CD8-positive, alpha-beta memory T cell (primary cell): ENCODE results near the gene EPRS1. TPM values are rescaled to one million over a fixed set of nuclear protein-coding genes. Genes with fewer than 3 reads are reported as not detected.
"Not testable (repeated sequence)": the region's sequence is repeated elsewhere in the genome, so short reads cannot be mapped to it uniquely, and the experiment has no call there.

Experiments used
- CTCF ChIA-PET: fragments of 350-600 bp; sonication (Branson Sonifier 250); formaldehyde crosslinking; loops from one replicate; lab custom pipeline; 2021; ENCODE audit warnings: antibody characterized with exemption; lab: Charles Lee
- POLR2A ChIA-PET: fragments of 350-600 bp; sonication (Branson Sonifier 250); formaldehyde crosslinking; loops from one replicate; lab custom pipeline; 2021; ENCODE audit warnings: antibody characterized with exemption; lab: Charles Lee
- DNase-seq, 5 donors: peaks; one replicate each; pipeline versions ENCODE4 v3.0.0 to v3.0.0-alpha.2; 2020 to 2022; ENCODE audit warnings: mixed read lengths in 1 of 5
- H3K27ac ChIP-seq: one replicate; pipeline ENCODE4 v1.7.0; 2013; ENCODE audit warnings: low read depth, mild to moderate bottlenecking, low read length, moderate library complexity
- H3K27me3 ChIP-seq: 2 replicates; pipeline ENCODE4 v1.7.0; 2013; ENCODE audit warnings: low read length, mild to moderate bottlenecking; ENCODE audit not compliant: insufficient read depth, poor library complexity, severe bottlenecking
- H3K36me3 ChIP-seq: 2 replicates; pipeline ENCODE4 v1.7.0; 2013; ENCODE audit warnings: mild to moderate bottlenecking, low read length, moderate library complexity; ENCODE audit not compliant: insufficient read depth
- H3K4me1 ChIP-seq: 2 replicates; pipeline ENCODE4 v1.7.0; 2013; ENCODE audit warnings: mild to moderate bottlenecking, low read length, moderate library complexity; ENCODE audit not compliant: insufficient read depth
- H3K4me3 ChIP-seq: 2 replicates; pipeline ENCODE4 v1.7.0; 2013; ENCODE audit warnings: mild to moderate bottlenecking, low read length
- H3K9me3 ChIP-seq: 2 replicates; pipeline ENCODE4 v1.7.0; 2013; ENCODE audit warnings: mild to moderate bottlenecking, low read length
- H3K27ac Mint-ChIP-seq, 8 donors: one replicate each; pipeline ENCODE4 v1.8.0; 2020 to 2021; ENCODE audit warnings: mixed read lengths in 8 of 8, mild to moderate bottlenecking in 6 of 8, inconsistent platforms in 3 of 8, moderate library complexity in 3 of 8
- H3K27me3 Mint-ChIP-seq, 2 donors: one replicate each; pipeline ENCODE4 v1.8.0; 2020 to 2021; ENCODE audit warnings: mixed read lengths in 2 of 2, mild to moderate bottlenecking in 1 of 2, moderate library complexity in 1 of 2
- H3K36me3 Mint-ChIP-seq, 3 donors: one replicate each; pipeline ENCODE4 v1.8.0; 2020 to 2021; ENCODE audit warnings: mixed read lengths in 3 of 3, inconsistent platforms in 1 of 3, mild to moderate bottlenecking in 1 of 3
- H3K4me1 Mint-ChIP-seq, 3 donors: one replicate each; pipeline ENCODE4 v1.8.0; 2020 to 2021; ENCODE audit warnings: mixed read lengths in 3 of 3, inconsistent platforms in 1 of 3, mild to moderate bottlenecking in 1 of 3
- H3K4me3 Mint-ChIP-seq, 7 donors: one replicate each; pipeline ENCODE4 v1.8.0; 2020 to 2021; ENCODE audit warnings: mixed read lengths in 7 of 7, mild to moderate bottlenecking in 6 of 7, moderate library complexity in 4 of 7, inconsistent platforms in 2 of 7
- H3K9me3 Mint-ChIP-seq, 5 donors: one replicate each; pipeline ENCODE4 v1.8.0; 2020 to 2022; ENCODE audit warnings: mixed read lengths in 5 of 5, mild to moderate bottlenecking in 3 of 5, moderate library complexity in 2 of 5, inconsistent platforms in 1 of 5
- polyA plus RNA-seq: library from polyadenylated mRNA; unstranded; fragments of 300-500 nt; fragmentation: Illumina TruSeq; gene quantifications from one replicate; pipeline ENCODE4 v1.2.3, GENCODE V29; 2021
- total RNA-seq, 2 experiments: library from RNA; stranded (reverse); gene quantifications; one replicate each; pipeline ENCODE4 v1.2.3, GENCODE V29; 2021

EPRS1 gene
- total RNA-seq (100 to 1,000 TPM; 174 to 204 TPM), polyA plus RNA-seq (51.8 TPM)

- Mint-ChIP-seq H3K4me3 (peak within 1 kb of the TSS; percentile 85 to 97 (median 94)), H3K27ac (peak within 1 kb of the TSS; percentile 90 to 99 (median 95)), H3K36me3 (peaks cover 0 to 19% (median 0%) of the 10 kb centered on the region in 3 donors), H3K27me3 (no peaks in the 10 kb centered on the region), H3K4me1 (peaks cover 30 to 50% (median 41%) of the 10 kb centered on the region in 3 donors), H3K9me3 (no peaks in the 10 kb centered on the region)
- peaks cover 26% of the 10 kb centered on the region for H3K4me1 ChIP-seq
- POLR2A ChIA-PET: interaction anchor here (0.6 to 1.0 kb wide), 2 partner anchors 8 to 43 kb away, joined by 7 to 8 read pairs; partner anchors contain the start of gene BPNT1
- CTCF ChIA-PET: interaction anchor here (0.7 to 1.3 kb wide), 4 partner anchors 10 to 66 kb away, joined by 3 to 4 read pairs (median 3); no protein-coding TSS in a partner anchor
- DNase-seq: peak; percentile 89 to 97 (median 97)
- no peaks in the 10 kb centered on the region for H3K36me3 ChIP-seq
- peak within 1 kb of the TSS; percentile 81 for H3K4me3 ChIP-seq
- H3K9me3 ChIP-seq: no peaks in the 10 kb centered on the region
- peak within 1 kb of the TSS; percentile 87 for H3K27ac ChIP-seq
- no peaks in the 10 kb centered on the region for H3K27me3 ChIP-seq
These were observed at the start of gene EPRS1 for GRCh38 chr1:220046052-220046930. Gene EPRS1, minus strand, starts transcription at chr1:220046505. Its CDS starts 117 bp downstream, at chr1:220046388.

- H3K4me3 ChIP-seq: peak within 1 kb of the TSS; percentile 89
- H3K27me3 ChIP-seq: no peaks in the 10 kb centered on the region
- Mint-ChIP-seq H3K27me3 (no peaks in the 10 kb centered on the region), H3K27ac (peak within 1 kb of the TSS; percentile 39 to 88 (median 70)), H3K36me3 (peaks cover 0 to 29% (median 7%) of the 10 kb centered on the region in 3 donors), H3K4me1 (peaks cover 32 to 52% (median 38%) of the 10 kb centered on the region in 3 donors), H3K4me3 (peak within 1 kb of the TSS; percentile 53 to 89 (median 82)), H3K9me3 (no peaks in the 10 kb centered on the region)
- H3K4me1 ChIP-seq: peaks cover 22% of the 10 kb centered on the region
- peak within 1 kb of the TSS; percentile 81 for H3K27ac ChIP-seq
- CTCF ChIA-PET: interaction anchor here (1.1 kb wide), 2 partner anchors 21 to 105 kb away, joined by 3 read pairs; no protein-coding TSS in a partner anchor
- no peaks in the 10 kb centered on the region for H3K36me3 ChIP-seq
- POLR2A ChIA-PET: interaction anchor here (1.2 kb wide), 1 partner anchor 37 kb away, joined by 4 read pairs; no protein-coding TSS in a partner anchor
- no peaks in the 10 kb centered on the region for H3K9me3 ChIP-seq
- peak; percentile 88 to 94 (median 90) for DNase-seq
These were observed 48.0 kb upstream of the EPRS1 start, which contains the start of gene IARS2 for GRCh38 chr1:220094016-220094911. Gene IARS2, plus strand, starts transcription at chr1:220094132. Its CDS starts 85 bp downstream, at chr1:220094217.

DNA sequence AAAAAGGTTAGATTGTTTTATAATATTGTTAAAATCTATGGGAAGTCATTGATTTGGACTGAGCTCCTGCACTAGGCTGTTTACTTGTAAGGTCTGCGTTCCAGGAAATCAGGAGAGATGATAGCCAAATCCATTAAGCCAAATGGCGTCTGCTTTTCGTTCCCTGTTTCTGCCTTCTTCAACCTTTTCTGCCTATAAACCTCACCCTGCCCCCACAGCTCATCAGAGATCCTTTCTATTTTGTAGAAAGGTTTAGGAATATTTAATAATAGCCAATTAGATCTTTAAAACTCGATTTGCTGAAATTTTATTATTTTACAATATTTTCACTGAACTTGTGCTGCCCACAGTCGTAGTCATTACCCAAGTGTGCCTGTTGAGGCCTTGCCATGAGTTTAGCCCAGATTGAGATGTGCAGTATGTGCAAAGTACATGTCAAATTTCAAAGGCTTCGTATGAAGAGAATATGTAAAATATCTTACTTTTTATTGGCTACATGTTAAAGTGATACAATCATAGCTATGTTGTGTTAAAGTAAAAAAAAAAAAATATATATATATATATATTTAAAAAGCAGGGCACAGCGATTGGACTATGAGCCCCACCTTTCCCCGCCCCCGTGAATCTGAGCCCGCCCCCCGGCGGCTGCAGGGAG, 47.2 kb upstream of the EPRS1 start:
- H3K9me3 ChIP-seq: no peaks in the 10 kb centered on the region
- H3K4me1 ChIP-seq: peaks cover 26% of the 10 kb centered on the region
- peak overlapping the region; percentile 42 for H3K4me3 ChIP-seq
- H3K27ac Mint-ChIP-seq: peak overlapping the region in 6 of 8 donors; percentile 39 to 84 (median 61)
- no peak overlapping the region for H3K27ac ChIP-seq
- H3K4me3 Mint-ChIP-seq: peak overlapping the region in 6 of 7 donors; percentile 53 to 82 (median 63)
- peaks cover 0 to 28% (median 6%) of the 10 kb centered on the region in 3 donors for H3K36me3 Mint-ChIP-seq
- ChIA-PET CTCF (interaction anchor here (1.1 kb wide), 2 partner anchors 22 to 104 kb away, joined by 3 read pairs; no protein-coding TSS in a partner anchor), POLR2A (interaction anchor here (0.6 to 1.2 kb wide), 3 partner anchors 36 to 90 kb away, joined by 3 to 4 read pairs (median 4); no protein-coding TSS in a partner anchor)
- H3K27me3 Mint-ChIP-seq: no peaks in the 10 kb centered on the region
- H3K9me3 Mint-ChIP-seq: no peaks in the 10 kb centered on the region
- peaks cover 35 to 55% (median 40%) of the 10 kb centered on the region in 3 donors for H3K4me1 Mint-ChIP-seq
- no peak for DNase-seq
- no peaks in the 10 kb centered on the region for H3K27me3 ChIP-seq
- no peaks in the 10 kb centered on the region for H3K36me3 ChIP-seq

- Histone ChIP-seq H3K36me3 (no peaks in the 10 kb centered on the region), H3K27ac (no peak overlapping the region), H3K27me3 (no peaks in the 10 kb centered on the region), H3K4me1 (peaks cover 26% of the 10 kb centered on the region), H3K9me3 (no peaks in the 10 kb centered on the region), H3K4me3 (no peak overlapping the region)
- Mint-ChIP-seq H3K4me1 (peaks cover 31 to 50% (median 35%) of the 10 kb centered on the region in 3 donors), H3K27ac (peak overlapping the region in 2 of 8 donors; percentile 47 to 61), H3K4me3 (peak overlapping the region in 3 of 7 donors; percentile 1 to 68 (median 53)), H3K27me3 (no peaks in the 10 kb centered on the region), H3K36me3 (peaks cover 0 to 22% (median 2%) of the 10 kb centered on the region in 3 donors), H3K9me3 (no peaks in the 10 kb centered on the region)
- ChIA-PET POLR2A (no interaction called here), CTCF (interaction anchor here (1.0 kb wide), 1 partner anchor 19 kb away, joined by 3 read pairs; no protein-coding TSS in a partner anchor)
- DNase-seq: no peak
These were observed 46.4 kb upstream of the EPRS1 start for GRCh38 chr1:220092694-220093093.

DNA sequence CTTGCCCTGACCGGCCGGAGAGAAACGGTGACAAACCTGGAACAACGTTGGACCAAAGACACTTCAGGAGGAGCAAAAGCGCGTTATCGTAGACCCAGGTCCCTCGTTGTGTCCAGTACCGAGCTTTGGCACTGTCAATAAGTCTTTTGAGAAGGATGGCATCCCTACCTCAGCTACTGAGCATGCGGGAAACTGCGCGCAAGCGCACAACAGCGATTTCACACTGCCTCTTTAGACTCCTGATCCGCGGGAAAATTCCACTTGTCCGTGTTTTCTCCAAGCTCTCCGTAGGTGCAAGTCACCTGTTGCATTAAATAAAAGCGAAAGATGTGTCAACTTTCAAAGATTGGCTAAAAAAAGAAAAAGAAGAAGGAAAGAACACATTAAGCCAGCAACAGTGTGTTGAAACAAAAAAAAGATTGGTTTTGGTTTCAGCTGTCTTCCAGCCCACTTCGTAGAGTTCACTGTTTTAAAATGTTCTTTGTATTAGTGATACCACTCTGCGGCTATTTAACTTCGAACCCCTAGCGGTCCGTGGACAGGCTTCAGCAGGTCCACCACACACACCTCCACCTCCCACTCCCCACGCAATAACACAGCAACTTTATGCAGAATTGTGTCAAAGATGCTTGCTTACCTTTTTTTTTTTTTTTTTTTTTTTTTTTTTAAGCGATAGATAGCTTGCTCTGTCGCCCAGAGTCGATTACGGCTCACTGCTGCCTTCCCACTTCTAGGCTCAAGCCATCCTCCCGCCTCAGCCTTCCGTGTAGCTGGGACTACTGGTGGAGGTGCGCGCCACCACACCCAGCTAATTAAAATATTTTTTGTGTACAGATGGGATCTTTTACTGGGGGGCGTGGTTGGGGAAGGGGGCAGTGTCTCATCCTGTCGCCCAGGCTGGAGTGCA, 43.6 kb upstream of the EPRS1 start, which contains the start of gene BPNT1:
Gene BPNT1 (minus strand): TSS at position 139 of the 907 bp plus-strand sequence. CDS start 9,942 bp downstream, outside the sequence.
- Mint-ChIP-seq H3K27me3 (no peaks in the 10 kb centered on the region), H3K4me3 (peak within 1 kb of the TSS; percentile 91 to 99 (median 92)), H3K4me1 (peaks cover 18 to 46% (median 26%) of the 10 kb centered on the region in 3 donors), H3K9me3 (no peaks in the 10 kb centered on the region), H3K27ac (peak within 1 kb of the TSS; percentile 83 to 98 (median 93)), H3K36me3 (peaks cover 0 to 6% (median 1%) of the 10 kb centered on the region in 3 donors)
- DNase-seq: peak; percentile 97 to 98 (median 97)
- H3K9me3 ChIP-seq: no peaks in the 10 kb centered on the region
- CTCF ChIA-PET: interaction anchor here (0.9 kb wide), 1 partner anchor 42 kb away, joined by 3 read pairs; no protein-coding TSS in a partner anchor
- H3K27me3 ChIP-seq: no peaks in the 10 kb centered on the region
- peaks cover 17% of the 10 kb centered on the region for H3K4me1 ChIP-seq
- POLR2A ChIA-PET: interaction anchor here (0.6 to 1.3 kb wide), 3 partner anchors 12 to 57 kb away, joined by 3 to 7 read pairs (median 7); partner anchors contain the start of gene EPRS1
- no peaks in the 10 kb centered on the region for H3K36me3 ChIP-seq
- H3K27ac ChIP-seq: peak within 1 kb of the TSS; percentile 33
- peak within 1 kb of the TSS; percentile 71 for H3K4me3 ChIP-seq

- peaks cover 0 to 20% (median 3%) of the 10 kb centered on the region in 3 donors for H3K36me3 Mint-ChIP-seq
- H3K27ac ChIP-seq, H3K9me3 ChIP-seq, CTCF ChIA-PET, H3K4me1 ChIP-seq, POLR2A ChIA-PET, H3K36me3 ChIP-seq, H3K27ac Mint-ChIP-seq, H3K27me3 Mint-ChIP-seq, H3K4me3 ChIP-seq, H3K9me3 Mint-ChIP-seq, H3K4me3 Mint-ChIP-seq, H3K27me3 ChIP-seq, DNase-seq: not testable (repeated sequence)
- H3K4me1 Mint-ChIP-seq: peaks cover 17 to 37% (median 17%) of the 10 kb centered on the region in 3 donors
These were observed 40.0 kb upstream of the EPRS1 start for GRCh38 chr1:220086261-220086686.
